Lower leg skin (tissue), 4 donors: Measurements from ENCODE around the gene PKD2L2. TPM values are rescaled to one million over a fixed set of nuclear protein-coding genes. Genes with fewer than 3 reads are reported as not detected.

ENCODE experiments used
- DNase-seq, 2 donors: peaks; one replicate each; pipeline ENCODE4 v3.0.0-alpha.2; 2019; ENCODE audit warnings: low spot score in 2 of 2
- H3K4me3 ChIP-seq: fragments of 200-600 bp; sonication (generic); 2 replicates; pipeline ENCODE4 v1.5.1; 2017; ENCODE audit warnings: mild to moderate bottlenecking, low read depth; ENCODE audit not compliant: poor library complexity, severe bottlenecking
- CTCF ChIP-seq, 3 donors: fragments of 450-650 bp; IDR thresholded peaks; one replicate each; pipeline ENCODE4 v1.5.1; 2016; ENCODE audit warnings: antibody characterized with exemption in 3 of 3, mild to moderate bottlenecking in 3 of 3, moderate library complexity in 2 of 3
- POLR2A ChIP-seq, 2 donors: fragments of 450-650 bp; IDR thresholded peaks; one replicate each; pipeline ENCODE4 v1.6.1; 2016 to 2017; ENCODE audit warnings: antibody characterized with exemption in 2 of 2, mild to moderate bottlenecking in 1 of 2, moderate library complexity in 1 of 2
- WGBS, 2 donors: methylation state at CpG; one replicate each; pipeline ENCODE4 v1.1.5; 2018; 5-methylcytosine and 5-hydroxymethylcytosine counted together
- intact Hi-C: fragments of 100-400 bp; cut with DNase I; formaldehyde crosslinking; loops from one replicate; pipeline ENCODE4 v1.15.0; 2023; ENCODE audit warnings: low total_unique reads
- total RNA-seq, 4 donors: library from RNA; depleted of rRNA; stranded (reverse); fragments of >200 nt; gene quantifications; one replicate each; pipeline ENCODE4 v1.1.0, GENCODE V29; 2016

PKD2L2 gene
- total RNA-seq, 4 donors from 2014 or later: not detected

- no peak for DNase-seq
- no peak overlapping the region for H3K4me3 ChIP-seq
- TF ChIP-seq POLR2A (IDR thresholded peaks at IDR 0.05) (no peak), CTCF (IDR thresholded peaks at IDR 0.05) (no peak)
- intact Hi-C loops: no loop called here
These were observed 13.2 kb upstream of the PKD2L2 start for GRCh38 chr5:137876101-137876500.

- intact Hi-C loops: no loop called here
- TF ChIP-seq POLR2A (IDR thresholded peaks at IDR 0.05) (no peak), CTCF (IDR thresholded peaks at IDR 0.05) (no peak)
- WGBS, 2 donors: 27 to 35% methylated on average over 1 of the region's 1 CpG
- DNase-seq: no peak
- no peak overlapping the region for H3K4me3 ChIP-seq
These were observed 8.9 kb upstream of the PKD2L2 start for GRCh38 chr5:137880313-137880712.

- WGBS, 2 donors: 78 to 92% methylated on average over 2 of the region's 2 CpGs
- H3K4me3 ChIP-seq: no peak overlapping the region
- intact Hi-C loops: no loop called here
- TF ChIP-seq POLR2A (IDR thresholded peaks at IDR 0.05) (no peak), CTCF (IDR thresholded peaks at IDR 0.05) (no peak)
- no peak for DNase-seq
These were observed 1.4 kb upstream of the PKD2L2 start for GRCh38 chr5:137887831-137888230.

GRCh38 chr5:137888466-137888862, 793 bp upstream of the PKD2L2 start:
- no peak for DNase-seq
- H3K4me3 ChIP-seq: no peak overlapping the region
- WGBS, 2 donors: 55 to 57% methylated on average over 7 of the region's 7 CpGs
- TF ChIP-seq POLR2A (IDR thresholded peaks at IDR 0.05): no peak
- no peak for TF ChIP-seq CTCF (IDR thresholded peaks at IDR 0.05)
- intact Hi-C loops: no loop called here

GRCh38 chr5:137890845-137891244, 1.6 kb downstream of the PKD2L2 start:
- WGBS, 2 donors: 86 to 89% methylated on average over 1 of the region's 1 CpG
- TF ChIP-seq POLR2A (IDR thresholded peaks at IDR 0.05) (no peak), CTCF (IDR thresholded peaks at IDR 0.05) (no peak)
- no peak overlapping the region for H3K4me3 ChIP-seq
- DNase-seq: no peak
- intact Hi-C loops: no loop called here

GRCh38 chr5:137891849-137892248, 2.6 kb downstream of the PKD2L2 start:
- 90 to 91% methylated on average over 3 of the region's 3 CpGs for WGBS, 2 donors
- no peak for DNase-seq
- intact Hi-C loops: no loop called here
- H3K4me3 ChIP-seq: no peak overlapping the region
- TF ChIP-seq CTCF (IDR thresholded peaks at IDR 0.05) (no peak), POLR2A (IDR thresholded peaks at IDR 0.05) (no peak)
